WERI-Rb-1 (cell line): Measurements from ENCODE around the gene AIRE.
A peak's percentile ranks its signal among the peaks of the same experiment; 100 is the strongest.

Experiments
- DNase-seq: peaks from one replicate; pipeline ENCODE4 v3.0.0-alpha.2; 2020
- H3K27ac ChIP-seq: fragments of 250-450 bp; sonication (Bioruptor Pico); 2 replicates; pipeline ENCODE4 v1.5.1; 2020; ENCODE audit warnings: mild to moderate bottlenecking, moderate library complexity
- H3K27me3 ChIP-seq: fragments of 250-450 bp; sonication (Bioruptor Pico); 2 replicates; pipeline ENCODE4 v1.5.1; 2021; ENCODE audit warnings: mild to moderate bottlenecking, low read depth, moderate library complexity; ENCODE audit not compliant: insufficient read depth, severe bottlenecking
- H3K36me3 ChIP-seq: fragments of 250-450 bp; sonication (Bioruptor Pico); 2 replicates; pipeline ENCODE4 v1.5.1; 2020; ENCODE audit warnings: mild to moderate bottlenecking, moderate library complexity
- H3K4me3 ChIP-seq: 2 replicates; pipeline ENCODE4 v1.5.1; 2011; ENCODE audit warnings: low read depth, mild to moderate bottlenecking, control low read depth, low read length
- H3K9me3 ChIP-seq: fragments of 250-450 bp; sonication (Bioruptor Pico); 2 replicates; pipeline ENCODE4 v1.5.1; 2021; ENCODE audit warnings: mild to moderate bottlenecking, moderate library complexity; ENCODE audit not compliant: severe bottlenecking
- TF ChIP-seq, protein P1 (sequence below): IDR thresholded peaks from 2 replicates; pipeline ENCODE4 v1.5.1; 2011; ENCODE audit warnings: low read depth, mild to moderate bottlenecking, control low read depth, inconsistent platforms, low read length

AIRE gene

DNA sequence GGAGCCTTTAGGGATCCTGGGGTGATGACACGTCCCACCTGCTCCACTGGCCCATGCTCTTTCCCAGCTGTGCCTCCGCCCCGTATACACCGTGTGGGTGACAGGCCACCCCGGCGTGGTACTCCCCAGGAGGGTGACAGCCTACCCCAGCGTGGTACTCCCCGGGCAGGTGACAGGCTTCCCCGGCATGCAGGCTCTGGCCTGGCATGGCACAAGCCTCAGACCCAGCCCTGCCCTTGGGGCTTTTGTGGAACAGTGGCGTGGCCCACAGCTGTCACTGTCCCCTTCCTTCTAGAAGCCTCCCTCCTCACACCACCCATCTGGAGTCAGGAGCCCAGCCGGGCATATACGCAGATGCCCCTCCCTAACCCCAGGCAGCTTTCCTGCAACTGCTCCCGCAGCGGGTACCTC lies 9.5 kb downstream of the AIRE start:
- Histone ChIP-seq H3K27ac (no peak overlapping the region), H3K9me3 (no peaks in the 10 kb centered on the region), H3K27me3 (no peaks in the 10 kb centered on the region), H3K4me3 (no peak overlapping the region), H3K36me3 (no peaks in the 10 kb centered on the region)
- TF ChIP-seq, protein P1, sequence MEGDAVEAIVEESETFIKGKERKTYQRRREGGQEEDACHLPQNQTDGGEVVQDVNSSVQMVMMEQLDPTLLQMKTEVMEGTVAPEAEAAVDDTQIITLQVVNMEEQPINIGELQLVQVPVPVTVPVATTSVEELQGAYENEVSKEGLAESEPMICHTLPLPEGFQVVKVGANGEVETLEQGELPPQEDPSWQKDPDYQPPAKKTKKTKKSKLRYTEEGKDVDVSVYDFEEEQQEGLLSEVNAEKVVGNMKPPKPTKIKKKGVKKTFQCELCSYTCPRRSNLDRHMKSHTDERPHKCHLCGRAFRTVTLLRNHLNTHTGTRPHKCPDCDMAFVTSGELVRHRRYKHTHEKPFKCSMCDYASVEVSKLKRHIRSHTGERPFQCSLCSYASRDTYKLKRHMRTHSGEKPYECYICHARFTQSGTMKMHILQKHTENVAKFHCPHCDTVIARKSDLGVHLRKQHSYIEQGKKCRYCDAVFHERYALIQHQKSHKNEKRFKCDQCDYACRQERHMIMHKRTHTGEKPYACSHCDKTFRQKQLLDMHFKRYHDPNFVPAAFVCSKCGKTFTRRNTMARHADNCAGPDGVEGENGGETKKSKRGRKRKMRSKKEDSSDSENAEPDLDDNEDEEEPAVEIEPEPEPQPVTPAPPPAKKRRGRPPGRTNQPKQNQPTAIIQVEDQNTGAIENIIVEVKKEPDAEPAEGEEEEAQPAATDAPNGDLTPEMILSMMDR: no peak
- no peak for DNase-seq

DNA sequence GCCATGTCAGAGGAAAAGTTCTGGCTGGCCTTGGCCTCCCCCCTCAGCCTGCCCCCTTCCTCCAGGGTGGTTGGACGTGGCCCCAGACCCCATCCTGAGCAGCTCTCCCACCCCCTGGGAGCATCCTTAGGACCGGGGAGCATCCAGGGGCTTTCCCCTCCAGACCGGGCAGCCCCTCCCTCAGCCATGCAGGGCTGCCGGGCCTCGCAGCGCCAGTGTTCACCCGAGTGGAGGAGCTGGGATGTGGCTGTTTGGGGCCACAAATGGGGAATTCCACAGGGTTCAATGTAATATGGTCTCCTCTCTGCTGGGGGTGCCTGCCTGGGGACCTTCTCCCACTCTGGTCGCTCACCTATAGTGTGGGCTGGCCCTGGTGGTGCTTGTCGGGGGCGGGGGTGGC lies 10.0 kb downstream of the AIRE start:
- TF ChIP-seq, protein P1: no peak
- H3K4me3 ChIP-seq: no peak overlapping the region
- DNase-seq: no peak
- H3K27me3 ChIP-seq: no peaks in the 10 kb centered on the region
- no peaks in the 10 kb centered on the region for H3K36me3 ChIP-seq
- H3K27ac ChIP-seq: no peak overlapping the region; the same call in 1 of the 2 replicates
- no peaks in the 10 kb centered on the region for H3K9me3 ChIP-seq

DNA sequence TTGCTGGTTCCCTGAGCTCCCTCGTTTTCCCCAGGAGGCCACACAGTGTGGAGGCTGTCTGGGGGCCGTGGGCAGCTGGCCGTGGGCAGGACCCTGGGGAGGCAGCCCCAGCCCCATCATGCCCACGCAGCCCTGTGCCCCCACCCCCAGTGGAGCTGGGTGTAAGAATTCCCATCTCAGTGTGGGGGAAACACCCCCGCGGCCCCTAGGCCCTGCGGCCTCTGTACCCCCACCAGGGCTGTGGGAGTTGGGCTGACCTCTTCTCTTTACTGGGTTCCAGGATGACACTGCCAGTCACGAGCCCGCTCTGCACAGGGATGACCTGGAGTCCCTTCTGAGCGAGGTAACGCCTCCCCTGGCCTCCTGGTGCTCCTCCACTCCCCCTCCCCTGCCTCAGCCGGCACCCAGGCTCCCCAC lies 10.4 kb downstream of the AIRE start:
- TF ChIP-seq, protein P1: no peak
- Histone ChIP-seq H3K36me3 (no peaks in the 10 kb centered on the region), H3K4me3 (no peak overlapping the region), H3K9me3 (no peaks in the 10 kb centered on the region), H3K27me3 (no peaks in the 10 kb centered on the region), H3K27ac (no peak overlapping the region; the same call in 1 of the 2 replicates)
- no peak for DNase-seq

DNA sequence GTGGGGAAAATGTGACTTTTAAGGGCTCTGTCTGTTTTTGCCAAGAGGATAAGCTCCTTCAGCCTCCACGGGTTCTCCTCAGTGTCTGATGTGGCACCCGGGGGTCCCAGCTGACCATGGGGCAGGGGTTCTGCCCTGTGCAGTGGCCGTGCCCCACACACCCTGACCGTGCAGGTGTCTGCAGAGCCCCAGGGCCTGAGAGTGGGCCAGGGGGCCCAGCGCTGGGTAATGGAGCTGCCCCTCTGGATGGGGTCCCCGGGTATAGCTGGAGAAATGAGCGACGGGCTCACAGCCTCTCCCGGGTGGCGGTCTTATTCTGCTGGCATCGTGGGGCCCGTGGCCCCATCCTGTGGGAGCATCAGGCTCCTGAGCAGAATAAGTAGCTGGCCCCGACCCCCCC lies 11.2 kb downstream of the AIRE start:
- Histone ChIP-seq H3K4me3 (no peak overlapping the region), H3K36me3 (no peaks in the 10 kb centered on the region), H3K9me3 (no peaks in the 10 kb centered on the region), H3K27me3 (no peaks in the 10 kb centered on the region), H3K27ac (no peak overlapping the region)
- TF ChIP-seq, protein P1: no peak
- no peak for DNase-seq

DNA sequence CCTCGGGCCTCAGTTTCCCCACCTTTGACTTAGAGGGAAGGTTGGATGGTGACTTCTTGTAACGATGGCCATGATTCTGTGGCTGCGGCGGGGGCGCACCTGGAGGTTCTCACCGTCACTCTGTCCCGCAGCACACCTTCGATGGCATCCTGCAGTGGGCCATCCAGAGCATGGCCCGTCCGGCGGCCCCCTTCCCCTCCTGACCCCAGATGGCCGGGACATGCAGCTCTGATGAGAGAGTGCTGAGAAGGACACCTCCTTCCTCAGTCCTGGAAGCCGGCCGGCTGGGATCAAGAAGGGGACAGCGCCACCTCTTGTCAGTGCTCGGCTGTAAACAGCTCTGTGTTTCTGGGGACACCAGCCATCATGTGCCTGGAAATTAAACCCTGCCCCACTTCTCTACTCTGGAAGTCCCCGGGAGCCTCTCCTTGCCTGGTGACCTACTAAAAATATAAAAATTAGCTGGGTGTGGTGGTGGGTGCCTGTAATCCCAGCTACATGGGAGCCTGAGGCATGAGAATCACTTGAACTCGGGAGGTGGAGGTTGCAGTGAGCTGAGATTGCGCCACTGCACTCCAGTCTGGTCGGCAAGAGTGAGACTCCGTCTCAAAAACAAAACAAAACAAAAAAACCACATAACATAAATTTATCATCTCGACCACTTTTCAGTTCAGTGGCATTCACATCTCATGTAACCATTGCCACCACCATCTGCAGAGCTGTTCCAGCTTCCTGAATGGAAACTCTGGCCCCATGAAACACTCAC lies 12.0 kb downstream of the AIRE start:
- TF ChIP-seq, protein P1: peak; percentile 96
- DNase-seq: peak; percentile 94
- no peaks in the 10 kb centered on the region for H3K27me3 ChIP-seq
- no peaks in the 10 kb centered on the region for H3K36me3 ChIP-seq
- H3K9me3 ChIP-seq: no peaks in the 10 kb centered on the region
- no peak overlapping the region for H3K27ac ChIP-seq
- no peak overlapping the region for H3K4me3 ChIP-seq

DNA sequence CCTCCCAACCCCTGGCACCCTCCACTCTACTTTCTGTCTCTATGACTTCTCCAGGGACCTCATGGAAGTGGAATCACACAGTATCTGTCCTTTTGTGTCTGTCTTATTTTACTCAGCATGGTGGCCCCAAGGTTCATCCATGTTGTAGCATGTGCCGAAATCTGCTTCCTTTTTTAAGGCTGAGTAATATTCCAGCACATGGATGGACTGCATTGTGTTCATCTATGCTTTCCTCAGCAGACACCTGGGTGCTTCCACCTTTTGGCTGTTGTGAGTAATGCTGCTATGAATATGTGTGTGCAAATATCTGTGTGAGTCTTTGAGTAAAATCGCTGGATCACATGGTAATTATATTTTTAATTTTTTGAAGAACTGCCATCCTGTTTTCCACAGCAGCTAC lies 12.6 kb downstream of the AIRE start:
- H3K36me3 ChIP-seq: no peaks in the 10 kb centered on the region
- no peaks in the 10 kb centered on the region for H3K9me3 ChIP-seq
- no peak for DNase-seq
- TF ChIP-seq, protein P1: 0 out of 2 replicates have a peak, but pooled peaks have one; percentile 11
- H3K27ac ChIP-seq: no peak overlapping the region
- H3K27me3 ChIP-seq: no peaks in the 10 kb centered on the region
- no peak overlapping the region for H3K4me3 ChIP-seq
